HepG2 (cell line): ENCODE measurements around the gene TCF7L2.

Source experiments
- ATF7 ChIP-seq, 2 experiments: fragments of 450-650 bp in 1 of 2; sonication (generic) in 1 of 2; formaldehyde crosslinking in 1 of 2; IDR thresholded peaks; 2 replicates each; pipeline versions ENCODE4 v1.4.0 to v1.6.1; 2016 to 2020; ENCODE audit warnings: antibody characterized with exemption in 1 of 2, mild to moderate bottlenecking in 1 of 2, missing genetic modification reagents in 1 of 2
- CBFB ChIP-seq: sonication (generic); formaldehyde crosslinking; IDR thresholded peaks from 2 replicates; pipeline ENCODE4 v1.4.0; 2020; ENCODE audit warnings: missing genetic modification reagents
- ESRRA ChIP-seq: sonication (generic); formaldehyde crosslinking; IDR thresholded peaks from 2 replicates; pipeline ENCODE4 v1.5.1; 2020; ENCODE audit warnings: mild to moderate bottlenecking, low read depth, missing genetic modification reagents
- ETS1 ChIP-seq: sonication (generic); formaldehyde crosslinking; IDR thresholded peaks from 2 replicates; pipeline ENCODE4 v1.4.0; 2020; ENCODE audit warnings: missing genetic modification reagents
- MAFK ChIP-seq, 2 experiments: IDR thresholded peaks in 1 of 2; conservative IDR thresholded peaks in 1 of 2; 2 replicates each; pipeline ENCODE4 v1.6.1; 2011; ENCODE audit warnings: improper control_type of control experiment in 2 of 2, low read length in 2 of 2
- MYC ChIP-seq: sonication (generic); formaldehyde crosslinking; IDR thresholded peaks from 2 replicates; pipeline ENCODE4 v1.9.0; 2021; ENCODE audit warnings: missing genetic modification reagents, borderline replicate concordance
- NR2F2 ChIP-seq: IDR thresholded peaks from 2 replicates; pipeline ENCODE4 v1.6.1; 2012; ENCODE audit warnings: low read depth, inconsistent platforms, borderline replicate concordance
- SMC3 ChIP-seq: IDR thresholded peaks from 2 replicates; pipeline ENCODE4 v1.6.1; 2011; ENCODE audit warnings: low read length, improper control_type of control experiment
- STAG1 ChIP-seq: sonication (generic); formaldehyde crosslinking; IDR thresholded peaks from 2 replicates; pipeline ENCODE4 v1.4.0; 2020; ENCODE audit warnings: missing genetic modification reagents
- U2AF1 ChIP-seq: fragments of 200-400 bp; formaldehyde crosslinking; optimal IDR thresholded peaks from 2 replicates; pipeline ENCODE3; 2017; ENCODE audit warnings: mild to moderate bottlenecking, low read depth, low read length
- ZNF274 ChIP-seq: sonication (generic); formaldehyde crosslinking; IDR thresholded peaks from 2 replicates; pipeline ENCODE4 v1.5.1; 2020; ENCODE audit warnings: mild to moderate bottlenecking, missing genetic modification reagents
- ZNF484 ChIP-seq: sonication (generic); formaldehyde crosslinking; IDR thresholded peaks from 2 replicates; pipeline ENCODE4 v1.5.1; 2020; ENCODE audit warnings: mild to moderate bottlenecking, low read depth, missing genetic modification reagents, borderline replicate concordance
- TF ChIP-seq, protein P1 (sequence below): IDR thresholded peaks from 2 replicates; pipeline ENCODE4 v1.6.1; 2012; ENCODE audit warnings: inconsistent platforms

DNA sequence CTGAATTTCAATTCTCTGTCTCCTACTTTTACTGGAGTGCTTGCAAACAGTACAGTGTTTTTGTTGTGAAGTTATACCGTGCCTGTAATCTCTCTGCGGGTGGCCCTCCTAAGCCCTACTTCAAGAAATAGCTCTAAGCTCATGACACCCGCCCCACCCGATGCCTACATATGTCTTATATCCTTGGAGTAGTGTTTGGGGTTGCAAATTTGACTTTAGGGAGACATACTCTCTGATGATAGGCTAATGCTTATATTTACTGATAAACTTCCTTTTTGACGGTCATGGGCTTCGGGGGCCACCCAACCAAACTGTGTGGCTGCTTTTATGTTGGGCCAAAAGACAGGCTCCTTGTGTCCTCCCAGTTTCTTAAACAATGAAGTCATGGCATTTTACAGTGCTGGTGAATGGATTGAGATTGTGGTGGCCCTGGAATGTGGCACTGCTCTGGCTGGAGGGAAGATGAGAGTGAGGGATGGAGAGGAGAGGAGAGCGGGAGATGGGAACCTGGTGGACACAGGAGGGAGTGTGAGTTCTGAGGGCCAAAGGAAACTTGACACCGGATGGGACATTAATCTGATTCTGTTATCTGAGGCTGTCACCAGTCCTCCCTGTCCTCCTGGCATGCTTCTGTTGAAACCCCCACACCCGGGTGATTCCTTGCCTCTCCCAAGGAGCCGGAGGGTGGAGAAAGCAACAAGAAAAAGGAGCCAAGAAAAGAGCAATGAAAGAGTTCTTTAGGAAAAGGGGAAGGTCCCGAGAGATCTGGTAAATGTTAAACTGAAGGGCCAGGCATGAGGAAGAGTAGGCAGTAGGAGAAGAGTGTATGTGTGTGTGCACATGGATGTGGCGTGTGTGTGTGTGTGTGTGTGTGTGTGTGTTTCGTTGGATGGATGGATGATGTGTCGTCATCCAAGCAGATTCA, 113.3 kb downstream of the TCF7L2 start:
- TF ChIP-seq SMC3: no peak
- TF ChIP-seq, protein P1, sequence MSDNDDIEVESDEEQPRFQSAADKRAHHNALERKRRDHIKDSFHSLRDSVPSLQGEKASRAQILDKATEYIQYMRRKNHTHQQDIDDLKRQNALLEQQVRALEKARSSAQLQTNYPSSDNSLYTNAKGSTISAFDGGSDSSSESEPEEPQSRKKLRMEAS: no peak
- TF ChIP-seq NR2F2: no peak
- TF ChIP-seq ATF7 (IDR thresholded peaks at IDR 0.05): no peak
- no peak for TF ChIP-seq ATF7 (CRISPR knock-in tag; IDR thresholded peaks at IDR 0.05)
- no peak for TF ChIP-seq MYC
- TF ChIP-seq STAG1 (CRISPR knock-in tag): no peak
- no peak for TF ChIP-seq CBFB (CRISPR knock-in tag)
- TF ChIP-seq ZNF484: no peak
- no peak for TF ChIP-seq ZNF274 (CRISPR knock-in tag)
- no peak for TF ChIP-seq U2AF1
- TF ChIP-seq ESRRA: no peak
- no peak for TF ChIP-seq MAFK (conservative IDR thresholded peaks at IDR 0.05 in 1 of 2, IDR thresholded peaks at IDR 0.05 in 1 of 2; ENCODE audit: low read length in 2 of 2)
- TF ChIP-seq ETS1: no peak
